ENCODE data around the gene ADGRD2. TPM values are rescaled to one million over a fixed set of nuclear protein-coding genes. Genes with fewer than 3 reads are reported as not detected.
A peak's percentile ranks its signal among the peaks of the same experiment; 100 is the strongest.

ADGRD2 gene
- total and polyA plus RNA-seq, 2 of the 13 experiments (the other 11 are each of a cell fraction or from before 2014, with no cell fraction given): not detected

DNA sequence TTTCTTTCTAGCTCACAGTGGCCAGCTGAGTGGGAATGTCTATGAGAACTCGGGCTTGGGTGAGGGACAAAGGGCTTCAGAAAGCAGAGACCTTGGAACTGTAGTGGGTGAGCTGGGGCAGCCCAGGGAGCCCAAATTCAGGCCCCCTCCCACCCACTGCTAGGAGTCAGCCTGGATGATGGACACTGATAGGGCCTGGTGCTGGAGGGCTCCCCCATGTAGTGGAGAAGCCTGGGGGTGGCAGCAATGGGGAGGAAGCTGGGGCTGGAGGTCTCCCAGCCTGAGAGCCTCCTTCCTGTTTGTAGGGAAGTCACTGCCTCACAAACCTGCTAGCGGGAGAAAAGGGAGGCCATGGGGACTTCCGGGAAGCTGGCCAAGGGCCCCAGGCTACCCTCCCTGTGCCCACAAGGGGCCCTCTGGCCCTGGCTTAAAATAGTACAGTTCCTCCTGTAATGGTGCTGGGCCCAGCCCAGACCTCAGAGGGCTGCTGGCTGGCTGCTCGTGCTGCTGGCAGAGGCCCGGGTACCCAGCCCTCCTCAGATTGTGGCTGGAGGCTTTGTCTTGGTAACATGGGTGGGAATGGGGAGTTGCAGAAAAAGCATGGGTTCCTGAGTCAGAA is 63.2 kb downstream of the ADGRD2 start:
- FAIRE-seq (no peak), ATAC-seq (peak; percentile 6)
- CTCF ChIA-PET (ENCODE audit: low intra/inter-chr PET ratio, low total read pairs): no interaction called here
- TF ChIP-seq HNRNPL (IDR thresholded peaks at IDR 0.05; ENCODE audit: low read depth, low read length): 0 out of 2 replicates have a peak, but pooled peaks have one; percentile 67
- TF ChIP-seq, protein P1, sequence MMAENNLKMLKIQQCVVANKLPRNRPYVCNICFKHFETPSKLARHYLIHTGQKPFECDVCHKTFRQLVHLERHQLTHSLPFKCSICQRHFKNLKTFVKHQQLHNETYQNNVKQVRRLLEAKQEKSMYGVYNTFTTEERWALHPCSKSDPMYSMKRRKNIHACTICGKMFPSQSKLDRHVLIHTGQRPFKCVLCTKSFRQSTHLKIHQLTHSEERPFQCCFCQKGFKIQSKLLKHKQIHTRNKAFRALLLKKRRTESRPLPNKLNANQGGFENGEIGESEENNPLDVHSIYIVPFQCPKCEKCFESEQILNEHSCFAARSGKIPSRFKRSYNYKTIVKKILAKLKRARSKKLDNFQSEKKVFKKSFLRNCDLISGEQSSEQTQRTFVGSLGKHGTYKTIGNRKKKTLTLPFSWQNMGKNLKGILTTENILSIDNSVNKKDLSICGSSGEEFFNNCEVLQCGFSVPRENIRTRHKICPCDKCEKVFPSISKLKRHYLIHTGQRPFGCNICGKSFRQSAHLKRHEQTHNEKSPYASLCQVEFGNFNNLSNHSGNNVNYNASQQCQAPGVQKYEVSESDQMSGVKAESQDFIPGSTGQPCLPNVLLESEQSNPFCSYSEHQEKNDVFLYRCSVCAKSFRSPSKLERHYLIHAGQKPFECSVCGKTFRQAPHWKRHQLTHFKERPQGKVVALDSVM (CRISPR knock-in tag; IDR thresholded peaks at IDR 0.05): peak; percentile 76; the same call in 1 of the 2 replicates
- TF ChIP-seq SALL2 (CRISPR knock-in tag; IDR thresholded peaks at IDR 0.05): 0 out of 2 replicates have a peak, but pooled peaks have one; percentile 34
- TF ChIP-seq ZBTB7B (CRISPR knock-in tag; IDR thresholded peaks at IDR 0.05): 0 out of 2 replicates have a peak, but pooled peaks have one; percentile 3
- TF ChIP-seq, protein P2, sequence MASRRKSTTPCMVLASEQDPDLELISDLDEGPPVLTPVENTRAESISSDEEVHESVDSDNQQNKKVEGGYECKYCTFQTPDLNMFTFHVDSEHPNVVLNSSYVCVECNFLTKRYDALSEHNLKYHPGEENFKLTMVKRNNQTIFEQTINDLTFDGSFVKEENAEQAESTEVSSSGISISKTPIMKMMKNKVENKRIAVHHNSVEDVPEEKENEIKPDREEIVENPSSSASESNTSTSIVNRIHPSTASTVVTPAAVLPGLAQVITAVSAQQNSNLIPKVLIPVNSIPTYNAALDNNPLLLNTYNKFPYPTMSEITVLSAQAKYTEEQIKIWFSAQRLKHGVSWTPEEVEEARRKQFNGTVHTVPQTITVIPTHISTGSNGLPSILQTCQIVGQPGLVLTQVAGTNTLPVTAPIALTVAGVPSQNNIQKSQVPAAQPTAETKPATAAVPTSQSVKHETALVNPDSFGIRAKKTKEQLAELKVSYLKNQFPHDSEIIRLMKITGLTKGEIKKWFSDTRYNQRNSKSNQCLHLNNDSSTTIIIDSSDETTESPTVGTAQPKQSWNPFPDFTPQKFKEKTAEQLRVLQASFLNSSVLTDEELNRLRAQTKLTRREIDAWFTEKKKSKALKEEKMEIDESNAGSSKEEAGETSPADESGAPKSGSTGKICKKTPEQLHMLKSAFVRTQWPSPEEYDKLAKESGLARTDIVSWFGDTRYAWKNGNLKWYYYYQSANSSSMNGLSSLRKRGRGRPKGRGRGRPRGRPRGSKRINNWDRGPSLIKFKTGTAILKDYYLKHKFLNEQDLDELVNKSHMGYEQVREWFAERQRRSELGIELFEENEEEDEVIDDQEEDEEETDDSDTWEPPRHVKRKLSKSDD (CRISPR knock-in tag; IDR thresholded peaks at IDR 0.05; ENCODE audit: low read depth): no peak
- no peak for TF ChIP-seq ZNF737 (CRISPR knock-in tag; IDR thresholded peaks at IDR 0.05; ENCODE audit: borderline replicate concordance)
- TF ChIP-seq MTA3 (CRISPR knock-in tag; IDR thresholded peaks at IDR 0.05): no peak
- 0 out of 2 replicates have a peak, but pooled peaks have one; percentile 21 for TF ChIP-seq ELF1 (CRISPR knock-in tag; IDR thresholded peaks at IDR 0.05)
- no peak for TF ChIP-seq ZNF672 (CRISPR knock-in tag; IDR thresholded peaks at IDR 0.05)
- 0 out of 2 replicates have a peak, but pooled peaks have one; percentile 33 for TF ChIP-seq ETV6 (CRISPR knock-in tag; conservative IDR thresholded peaks at IDR 0.05)
- peak; percentile 74; the same call in 1 of the 2 replicates for TF ChIP-seq ZBTB33 (CRISPR knock-in tag; IDR thresholded peaks at IDR 0.05)
- 0 out of 2 replicates have a peak, but pooled peaks have one; percentile 41 for TF ChIP-seq MTA1 (CRISPR knock-in tag; IDR thresholded peaks at IDR 0.05; ENCODE audit: borderline replicate concordance)
- peak; percentile 33 for TF ChIP-seq HNRNPH1 (optimal IDR thresholded peaks at IDR 0.05; ENCODE audit: low read depth, low read length)
- no peak for TF ChIP-seq RFXANK (CRISPR knock-in tag; IDR thresholded peaks at IDR 0.05)
- 0 out of 2 replicates have a peak, but pooled peaks have one; percentile 27 for TF ChIP-seq THAP7 (CRISPR knock-in tag; IDR thresholded peaks at IDR 0.05)
- 0 out of 2 replicates have a peak, but pooled peaks have one; percentile 36 for TF ChIP-seq CC2D1A (CRISPR knock-in tag; IDR thresholded peaks at IDR 0.05)
- no peak for TF ChIP-seq ZBTB7A (CRISPR knock-in tag; IDR thresholded peaks at IDR 0.05)

More for the DNA sequence above, 63.2 kb downstream of the ADGRD2 start:
- Histone ChIP-seq H2AFZ (ENCODE audit: low read length) (no peak overlapping the region), H3K4me1 (ENCODE audit: insufficient read depth, low read length) (peaks cover 51% of the 10 kb centered on the region), H3K9me3 (ENCODE audit: low read length) (no peaks in the 10 kb centered on the region), H3K27ac (ENCODE audit: extremely low read length, insufficient read depth, low read length) (peak overlapping the region; percentile 85), H3K9ac (ENCODE audit: insufficient read depth, low read depth, low read length) (0 out of 2 replicates have a peak overlapping the region, but pooled peaks have one; percentile 21), H3K4me3 (replicated peaks in 1 of 3; ENCODE audit: insufficient read depth in 1 of 3, low read depth in 2 of 3, low read length in 3 of 3) (no peak overlapping the region), H3K36me3 (replicated peaks in 1 of 2; ENCODE audit: control insufficient read depth in 1 of 2, insufficient read depth in 2 of 2, low read length in 2 of 2) (no peaks in the 10 kb centered on the region), H3K27me3 (ENCODE audit: control insufficient read depth in 1 of 2, insufficient read depth in 2 of 2, low read length in 2 of 2) (no peaks in the 10 kb centered on the region), H3K79me2 (ENCODE audit: insufficient read depth, low read length) (no peaks in the 10 kb centered on the region), H4K20me1 (ENCODE audit: insufficient read depth, low read length) (no peaks in the 10 kb centered on the region), H3K4me2 (ENCODE audit: low read depth, low read length) (0 out of 2 replicates have a peak overlapping the region, but pooled peaks have one; percentile 54)
- 33% methylated on average over 1 of the region's 5 CpGs for WGBS (ENCODE audit: low lambda C conversion rate)
- no peak for DNase-seq (ENCODE audit: low spot score)
- intact Hi-C loops (cut with micrococcal nuclease; ENCODE audit: unreplicated experiment): no loop called here
- POLR2A ChIA-PET: interaction anchor here (1.3 kb wide), 1 partner anchor 125 kb away, joined by 3 read pairs; no protein-coding TSS in a partner anchor
- no TSS peak for BruUV-seq (replicated peaks)
- in situ Hi-C loops (cut with HindIII; ENCODE audit: extremely low pct_ligation_motif_present, low pct_unique_long_range_greater_than_20kb): no loop called here

Measured in HepG2 (cell line).